Liver (tissue), 9 donors: ENCODE data around the gene IFI27L1. TPM values are rescaled to one million over a fixed set of nuclear protein-coding genes. Genes with fewer than 3 reads are reported as not detected.

ENCODE experiments used
- DNase-seq: peaks from one replicate; pipeline ENCODE4 v3.0.0-alpha.2; 2017; ENCODE audit warnings: low spot score
- H3K27ac ChIP-seq, 2 donors: one replicate each; pipeline ENCODE4 v1.7.0; 2013; ENCODE audit warnings: inconsistent platforms in 2 of 2, low read length in 2 of 2, control low read depth in 1 of 2, low read depth in 1 of 2, mild to moderate bottlenecking in 1 of 2
- H3K27me3 ChIP-seq, 4 donors: one replicate each; pipeline versions ENCODE4 v1.6.1 to v1.7.0; 2013; ENCODE audit warnings: low read length in 3 of 4, inconsistent platforms in 1 of 4, mild to moderate bottlenecking in 1 of 4, moderate library complexity in 1 of 4; ENCODE audit not compliant: control insufficient read depth in 4 of 4, insufficient read depth in 4 of 4
- H3K36me3 ChIP-seq, 4 donors: one replicate each; pipeline versions ENCODE4 v1.6.1 to v1.7.0; 2013; ENCODE audit warnings: low read length in 3 of 4, mild to moderate bottlenecking in 3 of 4, low read depth in 1 of 4, moderate library complexity in 1 of 4; ENCODE audit not compliant: control insufficient read depth in 4 of 4, insufficient read depth in 3 of 4
- H3K4me1 ChIP-seq, 4 donors: one replicate each; pipeline versions ENCODE4 v1.6.1 to v1.7.0; 2013; ENCODE audit warnings: low read length in 3 of 4, mild to moderate bottlenecking in 3 of 4, moderate library complexity in 1 of 4; ENCODE audit not compliant: control insufficient read depth in 4 of 4, insufficient read depth in 4 of 4
- H3K4me3 ChIP-seq, 3 donors: one replicate each; pipeline versions ENCODE4 v1.6.1 to v1.7.0; 2013; ENCODE audit warnings: low read length in 3 of 3, control low read depth in 1 of 3, low read depth in 1 of 3, mild to moderate bottlenecking in 1 of 3
- H3K9ac ChIP-seq, 2 donors: one replicate each; pipeline ENCODE4 v1.7.0; 2013; ENCODE audit warnings: low read length in 2 of 2, mild to moderate bottlenecking in 2 of 2, moderate library complexity in 2 of 2, control low read depth in 1 of 2, low read depth in 1 of 2
- H3K9me3 ChIP-seq, 4 donors: one replicate each; pipeline versions ENCODE4 v1.6.1 to v1.7.0; 2013; ENCODE audit warnings: low read length in 3 of 4; ENCODE audit not compliant: control insufficient read depth in 4 of 4
- ATF3 ChIP-seq: IDR thresholded peaks from 2 replicates; pipeline ENCODE4 v1.6.1; 2016; ENCODE audit warnings: antibody characterized with exemption
- CTCF ChIP-seq: fragments of 150-350 bp; IDR thresholded peaks from 2 replicates; pipeline ENCODE4 v1.5.1; 2017; ENCODE audit warnings: improper control_type of control experiment, low read depth, low read length; ENCODE audit not compliant: missing input control
- EGR1 ChIP-seq, 2 donors: IDR thresholded peaks; 2 replicates each; pipeline ENCODE4 v1.6.1; 2016 to 2018; ENCODE audit warnings: antibody characterized with exemption in 2 of 2, low read depth in 2 of 2
- FOXA1 ChIP-seq: IDR thresholded peaks from 2 replicates; pipeline ENCODE4 v1.6.1; 2016; ENCODE audit warnings: antibody characterized with exemption
- FOXA2 ChIP-seq: IDR thresholded peaks from 2 replicates; pipeline ENCODE4 v1.6.1; 2016; ENCODE audit warnings: antibody characterized with exemption
- GABPA ChIP-seq, 2 donors: IDR thresholded peaks in 1 of 2; conservative IDR thresholded peaks in 1 of 2; 2 replicates each; pipeline ENCODE4 v1.6.1; 2016; ENCODE audit warnings: antibody characterized with exemption in 2 of 2, mild to moderate bottlenecking in 1 of 2, moderate library complexity in 1 of 2
- HNF4A ChIP-seq, 2 donors: conservative IDR thresholded peaks; 2 replicates each; pipeline ENCODE4 v1.6.1; 2016; ENCODE audit warnings: antibody characterized with exemption in 2 of 2, mild to moderate bottlenecking in 2 of 2
- HNF4G ChIP-seq: IDR thresholded peaks from 2 replicates; pipeline ENCODE4 v1.6.1; 2016; ENCODE audit warnings: antibody characterized with exemption
- JUND ChIP-seq, 2 donors: IDR thresholded peaks; 2 replicates each; pipeline ENCODE4 v1.6.1; 2016; ENCODE audit warnings: antibody characterized with exemption in 2 of 2
- NR2F2 ChIP-seq: IDR thresholded peaks from 2 replicates; pipeline ENCODE4 v1.6.1; 2016; ENCODE audit warnings: antibody characterized with exemption
- RAD21 ChIP-seq, 2 donors: IDR thresholded peaks; 2 replicates each; pipeline ENCODE4 v1.6.1; 2016; ENCODE audit warnings: antibody characterized with exemption in 2 of 2, mild to moderate bottlenecking in 2 of 2
- REST ChIP-seq: IDR thresholded peaks from 2 replicates; pipeline ENCODE4 v1.6.1; 2016; ENCODE audit warnings: antibody characterized with exemption, mild to moderate bottlenecking
- RXRA ChIP-seq, 2 donors: IDR thresholded peaks; 2 replicates each; pipeline ENCODE4 v1.6.1; 2017 to 2018; ENCODE audit warnings: antibody characterized with exemption in 2 of 2, mild to moderate bottlenecking in 1 of 2
- SP1 ChIP-seq: IDR thresholded peaks from 2 replicates; pipeline ENCODE4 v1.6.1; 2018; ENCODE audit warnings: antibody characterized with exemption, mild to moderate bottlenecking
- TAF1 ChIP-seq: conservative IDR thresholded peaks from 2 replicates; pipeline ENCODE4 v1.6.1; 2016; ENCODE audit warnings: antibody characterized with exemption, mild to moderate bottlenecking
- YY1 ChIP-seq: IDR thresholded peaks from 2 replicates; pipeline ENCODE4 v1.6.1; 2016; ENCODE audit warnings: antibody characterized with exemption, mild to moderate bottlenecking
- ZBTB33 ChIP-seq: IDR thresholded peaks from 2 replicates; pipeline ENCODE4 v1.6.1; 2016; ENCODE audit warnings: antibody characterized with exemption
- WGBS: extraction: QIAGEN DNeasy Blood & Tissue Kit; methylation state at CpG from one replicate; pipeline ENCODE4 v1.1.7; 2013; 5-methylcytosine and 5-hydroxymethylcytosine counted together
- polyA plus RNA-seq, 2 donors: library from polyadenylated mRNA; stranded (reverse) in 1 of 2; unstranded in 1 of 2; fragments of 200-250 nt in 1 of 2; fragments of >200 nt in 1 of 2; fragmentation: Nextera tagmentation in 1 of 2; extraction: Ambion mirVana in 1 of 2; gene quantifications; one replicate each; pipeline versions ENCODE4 v1.2.1 to v1.2.3, GENCODE V29; 2013 to 2015
- total RNA-seq, 2 donors: library from RNA; depleted of rRNA; stranded (reverse); fragments of >200 nt; gene quantifications; one replicate each; pipeline ENCODE4 v1.2.3, GENCODE V29; 2014
- donor health status: healthy.
- donor health status: healthy.
- donor health status: healthy.
- donor health status: healthy.
- donor health status: healthy.

The IFI27L1 gene
- total and polyA plus RNA-seq, 4 donors: 3.7 to 8.1 (median 5.6) TPM

GRCh38 chr14:94093418-94093817 is 12.3 kb downstream of the IFI27L1 start:
- 96% methylated on average over 2 of the region's 2 CpGs for WGBS
- TF ChIP-seq NR2F2: no peak

GRCh38 chr14:94097091-94097490 is 16.0 kb downstream of the IFI27L1 start:
- Histone ChIP-seq H3K27me3 (no peaks in the 10 kb centered on the region), H3K4me1 (no peaks in the 10 kb centered on the region), H3K9ac (no peak overlapping the region), H3K36me3 (no peaks in the 10 kb centered on the region), H3K9me3 (no peaks in the 10 kb centered on the region), H3K27ac (no peak overlapping the region), H3K4me3 (no peak overlapping the region)
- DNase-seq: no peak
- 97% methylated on average over 4 of the region's 4 CpGs for WGBS
- TF ChIP-seq TAF1 (no peak), RXRA (IDR thresholded peaks at IDR 0.05) (no peak), GABPA (IDR thresholded peaks at IDR 0.05 in 1 of 2, conservative IDR thresholded peaks at IDR 0.05 in 1 of 2) (no peak), REST (no peak), RAD21 (IDR thresholded peaks at IDR 0.05) (no peak), EGR1 (IDR thresholded peaks at IDR 0.05; ENCODE audit: low read depth in 2 of 2) (no peak), FOXA1 (no peak)

More at GRCh38 chr14:94093418-94093817, 12.3 kb downstream of the IFI27L1 start:
- Histone ChIP-seq H3K4me1 (no peaks in the 10 kb centered on the region), H3K27ac (no peak overlapping the region), H3K9ac (no peak overlapping the region), H3K4me3 (no peak overlapping the region), H3K9me3 (no peaks in the 10 kb centered on the region), H3K27me3 (no peaks in the 10 kb centered on the region), H3K36me3 (no peaks in the 10 kb centered on the region)
- DNase-seq: no peak

- Histone ChIP-seq H3K27ac (no peak overlapping the region), H3K4me1 (no peaks in the 10 kb centered on the region), H3K9me3 (no peaks in the 10 kb centered on the region), H3K9ac (no peak overlapping the region), H3K27me3 (no peaks in the 10 kb centered on the region), H3K36me3 (no peaks in the 10 kb centered on the region), H3K4me3 (no peak overlapping the region)
- 71% methylated on average over 10 of the region's 10 CpGs for WGBS
- no peak for DNase-seq
- TF ChIP-seq YY1: no peak
- TF ChIP-seq TAF1: no peak
- TF ChIP-seq HNF4G: no peak
- no peak for TF ChIP-seq CTCF
- TF ChIP-seq ATF3: no peak
- TF ChIP-seq JUND (IDR thresholded peaks at IDR 0.05): no peak
- TF ChIP-seq HNF4A (conservative IDR thresholded peaks at IDR 0.05): no peak
- TF ChIP-seq FOXA1: no peak
- no peak for TF ChIP-seq REST
- no peak for TF ChIP-seq FOXA2
- no peak for TF ChIP-seq SP1
- TF ChIP-seq ZBTB33: no peak
Observed at GRCh38 chr14:94098326-94098992, 17.3 kb downstream of the IFI27L1 start.
